Fibroblast of skin of left quadriceps (primary cell): Measurements from ENCODE around the gene REC114.
"Not testable (repeated sequence)": the region's sequence is repeated elsewhere in the genome, so short reads cannot be mapped to it uniquely, and the experiment has no call there.

ENCODE experiments used
- DNase-seq, 2 experiments: peaks; one replicate each; pipeline ENCODE4 v3.0.0-alpha.2; 2013; ENCODE audit warnings: low read depth in 2 of 2

REC114 gene

DNA sequence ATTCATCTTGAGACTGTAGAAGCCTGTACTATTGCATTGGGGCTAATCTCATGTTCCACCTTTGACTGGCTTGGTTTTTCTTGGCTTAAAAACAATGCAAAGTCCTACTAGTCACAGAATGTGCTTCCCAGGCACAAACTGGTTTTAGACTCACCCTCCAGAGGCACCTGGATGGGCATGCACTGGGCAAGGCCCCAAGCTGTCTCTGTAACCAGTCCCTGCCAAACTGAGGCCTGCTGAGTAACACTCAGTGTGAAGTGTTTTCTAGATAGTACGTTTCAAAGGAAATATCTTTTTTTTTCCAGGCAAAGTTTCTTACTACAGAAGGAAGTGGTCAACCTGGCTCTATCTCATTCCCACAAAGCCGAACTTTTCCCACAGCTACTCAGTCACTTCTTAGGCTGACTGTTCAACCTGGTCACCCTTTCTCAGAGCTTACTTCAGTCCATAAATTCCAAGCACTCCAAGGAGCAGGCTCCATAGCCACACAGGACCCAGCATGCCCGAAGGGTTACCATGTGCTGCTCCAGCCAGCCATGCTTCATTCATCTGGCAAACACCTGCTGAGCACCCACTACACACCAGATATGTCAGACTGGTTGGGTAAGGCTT, 132.8 kb downstream of the REC114 start:
- DNase-seq = no peak

DNA sequence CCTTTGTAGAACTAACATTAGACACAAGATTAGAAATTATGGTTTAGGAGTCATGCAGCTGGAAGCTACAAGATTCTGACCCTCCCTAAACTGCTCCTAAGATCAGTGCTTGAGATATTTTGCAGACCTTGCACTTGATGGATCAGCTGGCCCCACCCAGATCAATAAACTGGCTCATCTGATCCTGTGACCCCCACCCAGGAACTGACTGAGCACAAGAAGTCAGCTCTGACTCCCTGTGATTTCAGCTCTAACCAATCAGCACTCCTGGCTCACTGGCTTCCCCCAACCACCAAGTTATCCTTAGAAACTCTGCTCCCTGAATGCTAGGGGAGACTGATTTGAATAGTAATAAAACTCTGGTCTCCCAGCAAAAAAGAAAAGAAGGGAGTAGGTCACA, 134.6 kb downstream of the REC114 start:
- not testable (repeated sequence) for DNase-seq

DNA sequence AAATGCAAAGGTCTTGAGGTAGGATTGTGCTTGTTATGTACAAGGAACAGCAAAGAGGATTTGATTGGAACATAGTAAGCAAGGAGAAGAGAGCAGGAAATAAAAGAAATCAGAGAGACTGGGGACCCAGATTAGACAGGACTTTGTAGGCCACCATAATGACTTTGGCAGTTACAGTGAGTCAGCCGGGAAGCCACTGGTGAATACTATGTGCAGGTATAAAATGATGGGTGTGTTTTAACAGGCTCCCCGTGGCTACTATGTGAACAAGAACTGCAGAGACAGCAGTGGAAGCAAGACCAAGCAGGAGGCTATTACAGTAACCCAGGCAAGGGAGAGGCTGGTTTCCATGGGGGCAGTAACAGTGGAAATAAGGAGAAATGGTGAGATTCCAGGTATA, 135.1 kb downstream of the REC114 start:
- no peak for DNase-seq

DNA sequence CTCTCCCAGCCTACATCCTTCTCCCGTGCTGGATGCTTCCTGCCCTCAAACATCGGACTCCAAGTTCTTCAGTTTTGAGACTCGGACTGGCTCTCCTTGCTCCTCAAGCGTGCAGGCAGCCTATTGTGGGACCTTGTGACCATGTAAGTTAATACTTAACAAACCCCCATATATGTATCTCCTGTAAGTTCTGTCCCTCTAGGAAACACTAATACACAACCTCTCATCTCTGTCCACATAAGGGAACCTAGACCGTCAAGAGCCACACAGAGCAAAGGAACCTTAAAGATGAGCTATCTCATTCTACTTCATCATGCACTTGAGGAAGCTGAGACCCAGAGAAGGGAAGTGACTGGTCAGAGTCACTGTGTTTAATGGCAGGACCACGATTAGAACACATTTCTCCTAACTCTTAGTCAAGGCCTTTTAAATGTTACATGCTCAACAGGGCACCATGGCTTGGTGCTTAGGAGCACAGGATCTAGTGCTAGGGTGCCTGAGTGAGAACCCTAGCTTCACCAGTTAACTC, 140.0 kb downstream of the REC114 start:
- no peak for DNase-seq

DNA sequence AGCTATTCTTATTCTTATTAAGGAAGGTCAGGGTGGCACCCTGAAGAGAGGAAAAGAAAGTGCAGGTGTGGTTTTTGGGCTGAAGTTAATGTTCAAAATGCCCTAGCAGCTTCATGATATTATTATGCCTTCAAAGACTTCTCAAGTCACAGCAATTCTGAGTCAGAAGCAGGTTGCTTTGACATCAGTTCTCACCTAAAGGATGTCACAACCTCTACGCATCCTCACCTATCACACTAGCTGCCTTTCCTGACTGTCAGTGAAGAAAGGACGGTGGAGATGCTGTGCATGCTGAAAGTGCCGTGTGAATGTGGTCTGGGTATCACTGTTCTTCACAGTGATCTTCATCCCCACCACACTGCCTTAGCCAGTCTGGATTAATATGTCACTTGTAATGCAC, 140.6 kb downstream of the REC114 start:
- no peak for DNase-seq

DNA sequence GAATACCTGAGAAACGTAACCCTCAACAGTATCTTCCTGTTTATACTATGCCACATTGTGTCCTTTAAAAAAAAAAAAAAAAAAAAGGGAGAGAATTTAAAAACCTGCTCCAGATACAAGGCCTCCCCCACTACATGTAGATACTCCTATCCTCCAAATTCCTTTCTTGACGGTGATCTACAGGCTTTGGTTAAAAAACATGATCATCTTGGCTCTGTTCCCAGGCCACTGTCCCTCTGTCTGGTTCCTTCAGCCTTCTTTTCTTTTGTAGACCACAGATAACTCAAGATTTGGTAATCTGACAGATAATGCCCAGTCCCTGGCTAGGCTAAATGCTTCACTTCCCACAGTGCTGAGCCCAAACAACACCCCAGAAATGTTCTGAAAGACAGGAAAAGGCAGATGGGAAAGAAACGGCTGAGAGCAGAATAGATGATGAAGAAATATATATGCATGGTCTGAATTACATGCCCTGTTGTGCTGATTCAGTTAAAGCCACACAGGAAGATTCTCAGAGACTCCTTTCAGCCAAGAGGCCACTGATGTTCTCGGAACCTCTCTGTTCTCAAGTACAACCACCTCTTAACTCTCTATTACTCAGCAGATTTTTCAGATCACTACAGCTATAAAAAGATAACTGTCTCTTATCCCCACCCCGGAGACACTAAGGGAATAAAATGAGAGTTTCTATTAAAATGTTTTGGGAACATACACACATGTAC, 141.9 kb downstream of the REC114 start:
- no peak for DNase-seq

DNA sequence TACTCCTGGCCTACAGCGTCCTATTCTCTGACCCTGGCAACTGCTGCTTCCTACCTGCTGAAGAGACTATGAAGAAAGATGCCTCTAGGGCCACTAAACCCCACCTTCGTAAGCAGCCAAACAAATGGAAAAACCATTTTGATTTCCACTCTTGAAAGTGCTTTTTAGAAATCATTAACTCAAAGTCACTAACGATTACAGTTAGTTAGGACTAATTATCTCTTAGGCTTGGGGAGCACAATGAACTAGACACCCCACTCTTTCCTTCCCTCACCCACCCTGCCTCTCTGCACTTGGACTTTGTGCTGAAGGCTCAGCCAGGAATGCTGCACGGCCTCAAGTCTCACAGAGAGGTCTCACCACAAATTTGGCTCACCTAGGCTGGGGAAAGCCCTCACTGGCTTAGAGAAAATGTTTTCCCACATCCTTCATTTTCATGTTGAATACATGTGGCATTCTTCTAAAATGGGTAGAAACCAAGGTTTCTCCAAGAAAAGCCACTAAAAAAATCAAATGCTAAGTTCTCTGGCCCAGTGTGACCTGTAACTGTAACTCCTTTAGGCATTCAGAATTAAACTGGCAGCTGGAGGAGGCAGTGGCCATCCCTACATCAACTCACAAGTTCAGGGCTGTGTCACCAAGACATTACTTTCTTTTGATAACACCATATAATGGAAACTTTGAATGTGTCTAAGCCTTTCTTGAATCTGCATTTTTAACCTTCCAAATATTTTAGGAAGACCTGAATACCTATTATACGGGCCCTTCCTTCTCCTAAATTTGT, 143.1 kb downstream of the REC114 start:
- DNase-seq = no peak

DNA sequence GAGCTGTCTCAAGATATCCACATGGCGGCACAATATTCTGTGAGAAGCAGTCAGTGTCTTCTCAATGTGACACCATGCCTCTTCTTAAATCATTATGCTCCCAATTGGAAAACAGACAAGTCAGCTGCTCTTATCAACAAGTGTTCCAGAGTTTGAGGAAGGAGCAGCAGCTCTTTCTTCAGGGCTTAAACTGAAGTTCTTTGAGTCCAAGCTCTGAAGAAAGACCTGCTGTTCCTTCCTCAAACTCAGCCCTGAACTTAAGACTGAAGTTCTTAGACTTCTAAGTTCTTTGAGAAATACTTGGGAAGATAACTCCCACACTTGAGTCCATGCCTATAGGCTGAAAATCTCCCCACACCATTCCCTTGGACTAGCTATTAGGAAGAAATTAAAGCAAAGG, 146.8 kb downstream of the REC114 start:
- no peak for DNase-seq

DNA sequence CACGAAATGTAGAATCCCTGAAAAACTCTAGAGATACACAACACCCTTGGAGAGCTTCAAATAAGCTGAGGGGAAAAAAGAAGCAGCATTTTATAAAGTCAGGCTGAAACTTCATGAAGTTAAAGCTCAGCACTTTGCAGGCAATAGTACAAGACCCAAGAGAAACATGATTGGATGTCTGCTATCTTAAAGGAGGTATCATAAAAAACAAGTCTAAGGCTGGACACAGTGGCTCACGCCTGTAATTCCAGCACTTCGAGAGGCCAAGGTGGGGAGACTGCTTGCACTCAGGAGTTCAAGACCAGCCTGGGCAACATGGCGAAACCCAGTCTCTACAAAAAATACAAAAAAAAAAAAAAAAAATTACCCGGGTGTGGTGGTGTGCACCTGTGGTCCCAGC, 147.3 kb downstream of the REC114 start:
- DNase-seq = no peak

DNA sequence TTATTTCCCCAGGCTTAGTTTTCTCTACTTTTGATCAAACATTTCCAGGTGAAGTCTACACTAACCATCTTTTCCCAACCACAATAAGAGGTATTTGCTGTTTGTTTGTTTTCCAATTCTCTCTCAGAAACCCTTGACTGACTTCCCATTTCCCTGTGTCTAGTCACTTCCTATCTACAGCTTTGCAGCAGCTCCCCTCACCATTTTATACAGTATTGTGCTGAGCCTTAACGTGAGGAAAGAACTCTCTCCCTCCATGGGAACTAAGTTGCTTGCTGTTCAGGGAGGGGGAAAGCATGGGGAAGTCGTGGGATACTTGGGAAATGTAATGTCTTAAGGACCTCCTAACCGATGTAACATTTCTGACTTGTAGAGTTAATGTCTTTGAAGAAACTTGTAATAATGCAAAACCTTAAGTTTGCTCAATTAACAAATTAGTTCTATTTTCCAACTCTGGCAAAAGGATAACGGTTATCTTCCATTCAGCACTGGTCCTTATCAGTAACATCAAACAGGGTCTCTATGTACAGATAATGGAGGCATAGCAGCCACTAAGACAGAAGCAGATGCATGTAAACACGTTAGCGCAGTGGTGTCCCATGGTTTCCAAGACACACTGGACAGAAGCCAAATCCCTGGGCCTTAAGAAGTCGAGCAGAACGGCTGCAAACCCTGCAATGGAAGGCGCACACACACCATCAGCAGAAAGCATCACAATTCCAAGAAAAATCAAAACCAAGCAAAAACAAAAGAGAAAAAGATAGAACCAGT, 150.5 kb downstream of the REC114 start:
- no peak for DNase-seq

DNA sequence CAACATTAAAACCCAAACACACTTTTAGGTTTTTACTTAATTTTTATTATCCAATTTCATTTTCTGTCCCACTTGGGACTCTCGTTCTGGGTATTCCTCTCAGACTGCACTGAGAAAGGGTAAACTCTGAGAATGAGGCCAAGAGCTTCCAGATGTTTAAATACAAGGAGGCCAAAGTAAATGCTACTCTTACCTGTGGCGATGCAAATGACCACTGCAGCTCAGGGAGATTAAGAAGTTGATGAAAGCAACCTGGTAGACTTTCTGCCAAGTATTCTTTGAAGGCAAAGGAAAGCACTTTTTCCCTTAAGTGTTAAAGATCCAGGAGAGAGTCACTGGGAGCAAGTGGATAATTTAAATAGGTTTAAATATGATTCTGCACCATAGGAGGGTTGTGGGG, 151.1 kb downstream of the REC114 start:
- DNase-seq = no peak

DNA sequence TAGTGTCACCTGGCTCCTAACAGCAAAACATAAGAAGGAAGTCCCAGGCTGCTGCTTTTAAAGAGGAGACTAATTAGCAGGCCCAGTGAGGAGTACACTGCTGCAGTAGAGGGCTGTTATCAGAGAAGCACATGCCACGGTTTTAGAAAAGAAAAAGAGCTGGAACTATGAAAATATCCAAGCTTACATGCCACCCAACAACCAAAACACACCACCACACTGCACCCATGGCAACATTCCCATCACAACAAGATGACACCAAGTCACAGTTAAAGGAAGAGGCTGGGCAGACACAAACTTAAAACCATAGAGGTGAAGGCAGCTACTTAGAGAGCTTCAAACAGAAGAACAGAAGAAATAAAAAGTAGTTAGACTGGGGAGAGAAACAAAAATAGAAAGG, 153.2 kb downstream of the REC114 start:
- DNase-seq = no peak

DNA sequence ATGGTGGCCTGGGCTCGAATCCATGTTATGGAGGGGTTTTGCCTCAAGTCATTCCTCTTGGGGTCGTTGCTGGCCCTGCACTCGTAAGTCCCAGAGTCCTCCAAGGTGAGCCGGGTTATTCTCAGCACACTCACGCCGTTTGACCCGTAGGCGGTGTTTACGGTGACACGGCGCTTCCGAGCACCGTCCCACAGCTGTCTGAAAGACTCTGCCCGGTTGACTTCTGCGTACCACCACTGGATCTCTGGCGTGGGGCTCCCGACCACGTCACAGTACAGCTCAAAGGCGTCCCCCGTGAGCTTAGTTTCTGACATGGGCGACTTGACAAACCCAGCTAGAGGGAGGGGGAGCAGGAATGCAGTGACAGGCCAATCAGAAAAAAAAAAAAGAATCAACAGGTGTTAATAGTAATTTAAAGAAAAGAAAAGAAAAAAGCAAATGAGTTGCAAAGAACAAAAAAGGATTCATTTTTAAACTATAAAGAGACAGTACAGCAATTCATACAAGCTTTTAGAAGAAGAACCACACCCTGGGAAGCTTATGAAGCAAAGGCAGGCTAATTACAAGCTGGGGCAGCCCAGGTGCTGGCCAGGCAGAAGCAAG, 154.2 kb downstream of the REC114 start:
- DNase-seq = no peak

DNA sequence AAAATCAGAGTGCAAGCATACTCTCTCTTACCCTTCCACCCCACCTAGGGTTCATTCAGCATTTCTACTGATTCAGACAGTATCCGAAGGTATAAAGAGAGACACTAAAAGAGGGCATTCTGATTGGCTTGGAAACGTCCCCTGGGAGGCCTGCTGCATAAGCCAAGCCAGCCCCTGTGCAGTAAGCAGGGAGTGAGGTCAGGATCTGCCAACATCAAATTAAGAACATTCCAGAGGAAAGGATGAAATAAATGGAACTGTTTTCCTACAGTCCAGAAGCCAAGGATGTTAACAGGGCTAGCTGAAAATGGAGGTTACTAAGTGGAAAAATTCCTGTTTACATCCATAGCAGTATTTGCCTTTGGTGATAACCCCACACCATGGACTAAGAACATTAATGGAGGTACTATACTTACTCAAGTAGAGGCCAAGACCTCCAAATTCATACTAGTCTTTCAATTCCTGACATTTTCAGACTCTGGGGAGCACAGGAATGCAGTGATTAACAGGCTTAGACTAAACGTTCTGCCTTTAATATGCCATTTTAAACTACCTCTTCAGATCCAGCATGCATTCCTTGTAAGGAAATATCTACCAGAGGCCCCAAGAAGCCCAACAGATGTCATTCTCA, 155.7 kb downstream of the REC114 start:
- peak in 1 of 2 experiments; percentile 47 for DNase-seq

DNA sequence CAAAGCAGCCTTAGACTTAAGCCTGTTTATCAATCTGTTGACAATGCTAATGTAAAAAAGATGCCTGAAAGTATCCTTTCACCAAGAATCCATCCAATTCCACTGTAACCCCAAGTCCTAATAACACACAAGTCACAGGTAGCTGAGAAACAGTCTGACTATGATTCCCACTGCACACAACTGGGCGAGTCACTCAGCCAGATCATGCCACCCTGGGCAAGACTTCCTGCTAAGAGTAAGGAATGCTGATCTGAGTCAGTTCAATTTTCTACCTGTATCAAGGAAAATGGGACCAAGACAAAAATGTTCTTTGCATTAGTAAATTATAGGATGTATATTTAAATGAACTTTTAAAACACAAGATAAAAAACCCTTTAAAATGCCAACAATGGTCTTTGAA, 157.0 kb downstream of the REC114 start:
- no peak for DNase-seq

DNA sequence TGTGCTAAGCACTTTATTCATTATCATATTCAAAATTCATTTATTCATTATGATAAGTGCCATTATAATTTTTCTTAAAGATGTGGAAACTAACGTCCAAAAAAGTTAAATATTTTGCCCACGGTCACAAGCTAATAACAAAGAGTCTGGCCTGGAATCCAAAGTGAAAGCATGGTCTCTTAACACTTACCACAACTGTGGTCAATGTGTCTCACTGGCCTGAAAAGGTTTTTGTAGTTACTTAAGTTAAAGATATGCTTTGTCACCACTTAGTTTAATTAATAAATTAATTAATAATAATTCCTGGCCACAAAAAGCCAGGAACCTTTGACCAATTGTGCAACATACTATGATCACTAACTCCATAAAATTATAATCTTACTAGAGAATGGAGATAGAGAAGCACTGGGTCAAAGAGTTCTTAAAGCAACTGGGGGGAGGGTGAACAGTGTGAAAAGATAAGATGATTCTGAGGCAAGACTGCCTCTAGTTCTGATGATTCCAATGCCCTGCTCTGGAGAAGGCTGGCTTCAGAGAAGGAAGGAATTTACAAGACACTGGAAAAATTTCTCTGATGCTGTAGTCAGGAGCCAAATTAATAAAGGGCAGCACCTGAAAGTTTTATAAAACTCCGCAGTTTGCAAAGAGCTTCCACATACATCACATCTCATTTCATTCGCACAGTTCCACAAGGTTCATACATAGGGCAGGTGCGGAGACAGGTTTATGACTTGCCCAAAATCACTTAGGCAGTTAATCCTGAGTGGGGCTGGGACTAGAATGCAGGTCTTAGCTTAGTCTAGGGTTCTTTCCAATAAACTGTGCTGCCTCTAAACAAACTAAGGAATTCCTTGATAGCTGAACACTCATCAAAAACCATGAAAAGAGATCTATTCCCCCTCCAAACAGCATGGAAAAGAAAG, 157.7 kb downstream of the REC114 start:
- no peak for DNase-seq

DNA sequence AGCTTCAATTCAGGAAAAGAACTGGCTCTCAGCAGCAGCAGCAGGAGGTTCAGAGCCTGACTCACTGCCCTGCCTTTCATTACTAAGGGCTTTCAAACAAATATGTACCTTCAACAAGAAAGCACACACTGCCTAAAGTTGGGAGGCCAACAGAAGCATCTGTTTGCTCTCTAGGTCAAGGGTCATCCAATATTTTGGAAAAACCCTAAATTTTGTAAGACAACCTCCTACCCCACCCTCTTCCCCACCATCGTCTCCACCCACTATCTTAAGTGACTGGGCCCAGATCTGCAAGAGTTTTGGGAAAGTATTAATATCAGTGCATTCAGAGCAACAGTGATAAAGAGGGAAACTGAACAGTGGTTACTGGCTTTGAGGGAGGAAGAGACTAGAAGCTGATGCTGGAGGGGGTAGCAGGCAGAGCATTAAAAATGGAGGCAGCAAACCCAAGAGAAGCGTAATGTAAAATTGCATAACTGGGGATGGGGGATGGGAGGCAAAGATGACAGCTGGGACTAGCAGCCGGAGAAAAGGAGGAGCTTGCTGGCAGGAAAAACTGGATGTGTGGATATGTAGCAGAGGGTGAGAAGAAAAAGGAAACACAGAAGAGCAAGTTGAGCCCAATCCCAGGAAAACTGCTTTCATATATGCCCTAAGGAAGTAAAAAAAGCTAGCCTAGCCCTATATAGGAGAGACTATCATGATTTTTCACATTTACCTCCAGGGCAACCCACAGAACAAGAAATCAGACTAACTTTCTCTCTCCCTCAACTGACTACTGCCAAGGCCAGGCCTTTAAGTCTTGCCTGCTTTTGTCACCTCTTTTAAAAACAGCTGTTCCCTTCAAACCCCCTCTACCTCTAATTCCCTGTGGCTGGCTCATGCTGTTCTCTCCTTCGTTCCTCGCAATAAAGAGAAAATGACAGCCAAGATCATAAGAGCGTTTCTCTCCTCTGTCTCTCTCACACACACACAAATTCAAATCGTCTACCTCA, 158.8 kb downstream of the REC114 start:
- DNase-seq = peak in 1 of 2 experiments; percentile 39

DNA sequence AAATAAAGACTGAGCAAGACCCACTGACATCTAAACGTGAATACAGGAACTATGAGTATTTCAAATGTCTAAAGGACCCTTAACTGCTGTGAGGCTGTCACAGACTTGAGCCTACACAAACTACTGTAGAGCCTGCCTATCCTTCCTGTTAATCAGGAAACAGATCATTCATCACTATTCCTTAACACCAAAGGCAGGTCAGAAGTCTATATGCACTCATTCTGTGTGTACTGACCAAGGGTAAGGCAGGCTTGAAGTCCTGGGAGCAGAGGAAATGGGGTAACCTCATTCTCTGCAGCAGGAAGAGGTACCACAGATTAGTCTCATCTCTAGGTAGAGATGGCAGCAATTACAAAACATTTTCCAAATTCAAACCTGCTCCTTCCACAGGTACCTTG, 159.5 kb downstream of the REC114 start:
- no peak for DNase-seq

DNA sequence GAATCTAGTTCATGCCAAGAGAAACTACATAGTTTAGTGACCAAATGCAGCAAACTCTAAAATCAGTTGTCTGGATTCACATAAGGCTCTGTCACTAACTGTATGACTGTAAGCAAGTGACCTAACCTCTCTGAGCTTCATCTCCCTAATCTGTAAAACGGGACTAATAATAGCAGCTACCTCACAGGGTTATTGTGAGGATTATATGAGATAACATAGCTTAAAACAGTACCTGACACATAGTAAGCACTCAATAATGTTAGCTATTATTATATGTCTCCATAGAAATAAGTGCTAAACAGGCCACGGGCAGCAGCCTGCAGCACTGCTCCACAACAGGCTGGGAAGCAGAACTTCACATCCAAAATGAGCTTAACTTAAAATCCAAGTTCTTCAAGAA, 160.0 kb downstream of the REC114 start:
- DNase-seq = no peak
